Psoas muscle (tissue), 8 donors: ENCODE data around the gene CACNB1. TPM values are rescaled to one million over a fixed set of nuclear protein-coding genes. Genes with fewer than 3 reads are reported as not detected.

Source experiments
- ATAC-seq, 4 donors: fragments of 200-7000 bp; cut with Tn5 transposase; one replicate each; pipeline ENCODE4 v1.9.1; 2020; ENCODE audit warnings: moderate library complexity in 3 of 4, mild to moderate bottlenecking in 2 of 4
- DNase-seq, 2 donors: peaks; one replicate each; pipeline ENCODE4 v3.0.0-alpha.2; 2020
- H3K27ac ChIP-seq: fragments of 200-600 bp; one replicate; pipeline ENCODE4 v1.8.0; 2022
- H3K27me3 ChIP-seq, 3 donors: fragments of 200-600 bp in 1 of 3; one replicate each; pipeline versions ENCODE4 v1.6.1 to v1.8.0; 2013 to 2022; ENCODE audit warnings: low read length in 2 of 3, mild to moderate bottlenecking in 2 of 3, moderate library complexity in 1 of 3; ENCODE audit not compliant: insufficient read depth in 3 of 3
- H3K36me3 ChIP-seq, 2 donors: fragments of 200-600 bp in 1 of 2; one replicate each; pipeline versions ENCODE4 v1.6.1 to v1.8.0; 2013 to 2022; ENCODE audit warnings: low read depth in 1 of 2, mild to moderate bottlenecking in 1 of 2, moderate library complexity in 1 of 2; ENCODE audit not compliant: insufficient read depth in 1 of 2
- H3K4me1 ChIP-seq: fragments of 200-600 bp; one replicate; pipeline ENCODE4 v1.8.0; 2022
- H3K4me3 ChIP-seq: fragments of 200-600 bp; one replicate; pipeline ENCODE4 v1.8.0; 2022; ENCODE audit warnings: mild to moderate bottlenecking
- H3K9me3 ChIP-seq: fragments of 200-600 bp; one replicate; pipeline ENCODE4 v1.8.0; 2022
- CTCF ChIP-seq: fragments of 200-600 bp; IDR thresholded peaks from one replicate; pipeline ENCODE4 v1.8.0; 2022; ENCODE audit warnings: antibody characterized with exemption
- WGBS, 3 donors: extraction: QIAGEN DNeasy Blood & Tissue Kit; methylation state at CpG; one replicate each; pipeline versions ENCODE4 v1.1.6 to v1.1.7; 2013; 5-methylcytosine and 5-hydroxymethylcytosine counted together
- intact Hi-C, 2 donors: fragments of 100-400 bp; cut with DNase I; formaldehyde crosslinking; loops; one replicate each; pipeline versions ENCODE4 v1.11.0 to v1.14.2; 2022
- polyA plus RNA-seq, 3 donors: library from polyadenylated mRNA; stranded (reverse); fragments of 200-250 nt; gene quantifications; one replicate each; pipeline ENCODE4 v1.2.3, GENCODE V29; 2013
- total RNA-seq, 4 donors: library from RNA; stranded (reverse); fragmentation: NEBNext Ultra II Directional in 2 of 4; extraction: Animal tissue kit (Norgen Biotek cat#: 25700) in 2 of 4; gene quantifications; one replicate each; pipeline versions ENCODE4 v1.2.1 to v1.2.4, GENCODE V29; 2021 to 2023
- donor health status: healthy with polysubstance abuse.
- donor health status: DM: no; HTN: no; CAD: no; lungs with moderate emphysema.
- donor health status: Bipolar disorder and iron deficiency.
- donor health status: healthy.
- donor health status: DM: yes; HTN: yes; CAD: no.
- donor health status: DM: no; HTN: no; CAD: no.
- donor health status: DM: no; HTN: no; CAD: no.
- donor health status: DM: yes; HTN: yes; CAD: no.

Gene CACNB1
- total and polyA plus RNA-seq, 7 donors: 88.2 to 274 (median 209) TPM

- WGBS, 3 donors: 57 to 63% (median 62%) methylated on average over 33 of the region's 33 CpGs
- Histone ChIP-seq H3K27me3 (peaks cover 0 to 27% (median 7%) of the 10 kb centered on the region in 3 donors), H3K36me3 (no peaks in the 10 kb centered on the region), H3K4me1 (peaks cover 29% of the 10 kb centered on the region), H3K9me3 (no peaks in the 10 kb centered on the region), H3K27ac (no peak overlapping the region), H3K4me3 (no peak overlapping the region)
- TF ChIP-seq CTCF: no peak
- intact Hi-C loops: no loop called here
- DNase-seq: no peak
- ATAC-seq: no peak
These were observed 26.7 kb upstream of the CACNB1 start for GRCh38 chr17:39223907-39224777.

- Histone ChIP-seq H3K9me3 (no peaks in the 10 kb centered on the region), H3K27me3 (peaks cover 0 to 27% (median 7%) of the 10 kb centered on the region in 3 donors), H3K36me3 (no peaks in the 10 kb centered on the region), H3K27ac (no peak overlapping the region), H3K4me3 (no peak overlapping the region), H3K4me1 (peaks cover 32% of the 10 kb centered on the region)
- DNase-seq: no peak
- intact Hi-C loops: no loop called here
- WGBS, 3 donors: 79 to 96% (median 90%) methylated on average over 9 of the region's 9 CpGs
- ATAC-seq: no peak
- no peak for TF ChIP-seq CTCF
These were observed 25.7 kb upstream of the CACNB1 start for GRCh38 chr17:39222866-39223834.

DNA sequence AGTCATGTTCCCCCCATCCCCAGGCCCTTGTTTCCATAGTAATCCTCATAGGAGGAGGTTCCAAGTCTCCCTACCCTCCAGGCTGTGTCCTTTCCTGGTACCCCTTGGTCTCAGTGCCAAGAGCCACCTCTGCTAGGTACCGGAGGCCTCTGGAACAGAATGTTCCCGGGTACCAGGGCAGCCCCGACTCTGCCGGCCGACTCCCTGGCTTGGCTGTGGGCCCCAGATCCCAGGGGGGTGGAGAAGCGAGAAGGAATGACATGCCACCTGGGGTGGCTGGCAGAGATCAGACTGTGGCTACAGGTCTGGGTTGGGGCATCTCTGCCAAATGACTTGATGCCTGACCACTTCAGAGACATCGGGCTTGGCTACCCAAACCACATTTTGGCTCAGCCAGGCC is 24.7 kb upstream of the CACNB1 start:
- TF ChIP-seq CTCF: no peak
- intact Hi-C loops: no loop called here
- DNase-seq (no peak), ATAC-seq (peak in 2 of 4 donors; percentile 14 to 24)
- H3K27me3 ChIP-seq: peaks cover 0 to 27% (median 7%) of the 10 kb centered on the region in 3 donors
- no peak overlapping the region for H3K27ac ChIP-seq
- no peak overlapping the region for H3K4me3 ChIP-seq
- 27 to 52% (median 34%) methylated on average over 7 of the region's 7 CpGs for WGBS, 3 donors
- no peaks in the 10 kb centered on the region for H3K9me3 ChIP-seq
- H3K4me1 ChIP-seq: peaks cover 25% of the 10 kb centered on the region
- no peaks in the 10 kb centered on the region for H3K36me3 ChIP-seq

DNA sequence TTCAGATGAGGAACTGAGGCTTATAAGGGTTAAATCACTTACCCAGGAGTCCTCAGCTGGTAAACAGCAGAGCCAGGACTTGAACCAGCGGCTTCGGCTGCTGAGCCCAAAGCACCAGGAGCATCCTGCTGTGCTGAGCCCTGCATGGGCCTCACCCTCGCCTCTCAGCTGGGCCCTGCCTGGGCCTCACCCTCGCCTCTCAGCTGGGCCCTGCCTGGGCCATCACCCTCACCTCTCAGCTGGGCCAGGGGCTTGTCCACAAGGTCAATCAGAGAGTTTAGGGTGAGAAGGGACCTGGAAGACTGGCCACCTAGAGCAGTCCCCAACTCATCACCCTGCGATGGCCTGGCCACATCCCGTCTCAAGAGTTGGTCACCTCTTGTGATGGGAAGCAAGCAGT is 24.1 kb upstream of the CACNB1 start:
- Histone ChIP-seq H3K9me3 (no peaks in the 10 kb centered on the region), H3K27ac (no peak overlapping the region), H3K36me3 (no peaks in the 10 kb centered on the region), H3K4me3 (no peak overlapping the region), H3K4me1 (peaks cover 23% of the 10 kb centered on the region), H3K27me3 (peaks cover 0 to 22% (median 7%) of the 10 kb centered on the region in 3 donors)
- ATAC-seq: no peak
- TF ChIP-seq CTCF: no peak
- intact Hi-C loops: no loop called here
- 96% methylated on average over 6 of the region's 6 CpGs for WGBS, 3 donors
- DNase-seq: no peak
